Activated naive CD4-positive, alpha-beta T cell (primary cell): Measurements from ENCODE around the gene C4B.
"Not testable (repeated sequence)": the region's sequence is repeated elsewhere in the genome, so short reads cannot be mapped to it uniquely, and the experiment has no call there.

Experiments
- DNase-seq, 4 experiments: peaks; one replicate each; lab custom pipeline; 2025; lab: John Stamatoyannopoulos, UW

C4B gene

DNA sequence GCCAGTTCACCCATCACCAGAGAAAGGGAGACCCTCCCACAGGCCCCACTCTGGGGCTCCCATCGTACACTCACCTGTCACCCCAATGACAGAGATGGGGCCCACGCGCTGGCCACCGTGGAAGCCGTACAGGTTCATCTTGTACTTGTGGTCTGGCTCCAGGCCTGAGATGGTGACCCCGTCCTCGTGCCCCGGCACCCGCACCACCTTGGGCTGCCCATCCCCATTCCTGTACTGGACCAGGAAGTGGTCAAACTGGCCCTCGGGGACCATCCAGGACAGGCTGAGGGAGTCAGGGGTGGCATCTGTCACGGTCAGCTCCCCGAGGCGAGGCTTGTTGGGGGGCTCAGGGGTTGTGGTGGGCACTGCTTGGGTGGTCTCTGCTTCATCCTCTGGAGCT lies 38.7 kb downstream of the C4B start:
- DNase-seq, result not testable (repeated sequence)

DNA sequence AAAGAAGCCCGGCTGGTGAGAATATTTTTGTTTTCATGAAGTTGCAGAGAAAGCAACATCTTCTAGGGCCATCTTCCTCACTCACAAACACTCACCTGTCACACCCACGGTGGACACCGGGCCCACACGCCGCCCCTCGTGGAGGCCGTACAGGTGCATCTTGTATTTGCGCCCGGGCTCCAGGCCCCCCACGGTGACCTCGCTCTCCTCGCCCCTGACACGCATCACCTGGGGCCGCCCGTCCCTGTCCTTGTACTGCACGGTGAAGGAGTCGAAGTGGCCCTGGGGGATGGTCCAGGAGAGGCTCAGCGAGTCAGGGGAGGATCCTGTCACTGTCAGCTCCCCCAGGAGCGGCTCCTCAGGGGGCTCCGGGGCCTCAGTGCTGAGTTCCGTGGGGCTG lies 41.2 kb downstream of the C4B start:
- DNase-seq, result not testable (repeated sequence)

DNA sequence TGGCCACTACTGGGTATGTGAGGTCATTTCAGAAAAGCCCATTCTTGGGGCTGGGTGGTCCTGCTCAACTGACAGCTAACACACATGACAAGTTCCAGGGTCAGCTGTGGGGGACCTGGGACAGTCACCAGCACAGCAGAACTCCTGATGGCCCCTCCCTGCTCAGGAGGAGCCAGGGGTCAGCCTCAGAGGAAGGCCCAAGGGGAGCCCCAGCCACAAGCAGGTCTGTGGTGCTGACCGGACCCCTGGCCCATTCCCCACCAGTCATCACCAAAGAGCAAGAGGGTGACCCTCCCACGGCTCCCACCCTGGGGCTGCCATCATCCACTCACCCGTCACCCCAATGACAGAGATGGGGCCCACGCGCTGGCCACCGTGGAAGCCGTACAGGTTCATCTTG lies 41.7 kb downstream of the C4B start:
- no peak for DNase-seq

DNA sequence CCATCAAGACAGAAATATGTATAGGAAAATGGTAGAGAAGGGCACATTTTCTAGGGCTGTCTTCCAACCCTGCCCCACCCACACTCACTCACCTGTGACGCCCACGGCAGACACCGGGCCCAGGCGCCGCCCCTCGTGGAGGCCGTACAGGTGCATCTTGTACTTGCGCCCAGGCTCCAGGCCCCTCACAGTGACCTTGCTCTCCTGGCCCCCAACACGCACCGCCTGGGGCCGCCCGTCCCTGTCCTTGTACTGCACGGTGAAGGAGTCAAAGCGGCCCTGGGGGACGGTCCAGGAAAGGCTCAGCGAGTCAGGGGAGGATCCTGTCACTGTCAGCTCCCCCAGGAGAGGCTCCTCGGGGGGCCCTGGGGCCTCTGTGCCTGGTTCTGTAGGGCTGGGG lies 43.4 kb downstream of the C4B start:
- DNase-seq, result no peak

DNA sequence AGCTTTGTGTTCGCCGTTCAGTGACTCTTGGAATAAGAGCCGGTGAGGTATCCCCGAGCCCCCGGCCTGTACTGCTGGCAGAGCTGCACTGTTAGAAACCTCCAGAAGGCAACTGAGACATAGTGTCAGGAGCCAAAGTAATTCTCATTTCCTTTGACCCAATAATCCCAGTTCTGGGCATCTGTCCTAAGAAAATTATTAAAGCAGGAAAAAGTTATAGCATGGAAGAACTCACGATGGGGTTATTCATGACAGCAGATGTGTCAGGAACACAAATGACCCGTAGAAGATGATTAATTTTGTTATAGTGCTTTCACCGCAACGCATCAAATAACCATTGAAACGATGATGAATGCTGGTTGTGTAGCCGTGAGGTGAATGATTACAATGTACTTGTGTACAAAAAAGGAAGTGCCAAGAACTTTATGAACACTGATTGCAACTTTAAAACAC lies 43.9 kb downstream of the C4B start:
- DNase-seq, result no peak

DNA sequence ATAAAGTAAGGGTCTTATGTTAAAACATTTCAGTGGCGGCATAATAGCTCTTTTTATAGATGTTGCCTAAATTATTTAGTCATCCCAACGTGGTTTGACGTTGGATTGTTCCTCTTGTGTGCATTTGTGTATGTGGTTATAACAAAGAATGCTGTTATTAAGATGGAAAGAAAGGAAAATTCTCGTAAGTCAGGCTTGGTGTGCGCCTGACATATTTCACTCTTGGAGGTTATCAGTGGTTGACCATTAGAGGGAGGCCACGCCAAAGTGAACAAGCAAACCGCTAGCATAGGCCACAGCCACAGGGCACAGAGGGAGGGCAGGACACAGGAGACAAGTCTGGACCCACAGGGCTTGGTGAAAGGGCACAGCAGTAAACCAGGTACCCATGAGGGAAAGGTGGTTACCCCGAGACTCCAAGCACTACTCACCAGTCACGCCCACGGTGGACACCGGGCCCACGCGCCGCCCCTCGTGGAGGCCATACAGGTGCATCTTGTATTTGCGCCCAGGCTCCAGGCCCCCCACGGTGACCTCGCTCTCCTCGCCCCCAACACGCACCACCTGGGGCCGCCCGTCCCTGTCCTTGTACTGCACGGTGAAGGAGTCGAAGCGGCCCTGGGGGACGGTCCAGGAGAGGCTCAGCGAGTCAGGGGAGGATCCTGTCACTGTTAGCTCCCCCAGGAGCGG lies 46.5 kb downstream of the C4B start:
- no peak for DNase-seq

DNA sequence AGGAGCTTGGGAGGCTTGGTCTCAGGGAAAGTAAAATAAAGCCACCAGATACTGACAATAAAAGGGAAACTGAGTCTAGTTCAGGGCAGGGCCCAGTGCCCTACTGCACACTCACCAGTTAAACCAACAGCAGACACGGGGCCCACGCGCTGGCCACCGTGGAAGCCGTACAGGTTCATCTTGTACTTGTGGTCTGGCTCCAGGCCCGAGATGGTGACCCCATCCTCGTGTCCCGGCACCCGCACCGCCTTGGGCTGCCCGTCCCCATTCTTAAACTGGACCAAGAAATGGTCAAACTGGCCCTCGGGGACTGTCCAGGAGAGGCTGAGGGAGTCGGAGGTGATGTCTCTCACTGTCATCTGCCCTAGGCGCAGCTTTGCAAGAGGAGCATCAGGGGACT lies 50.1 kb downstream of the C4B start:
- DNase-seq, result no peak

DNA sequence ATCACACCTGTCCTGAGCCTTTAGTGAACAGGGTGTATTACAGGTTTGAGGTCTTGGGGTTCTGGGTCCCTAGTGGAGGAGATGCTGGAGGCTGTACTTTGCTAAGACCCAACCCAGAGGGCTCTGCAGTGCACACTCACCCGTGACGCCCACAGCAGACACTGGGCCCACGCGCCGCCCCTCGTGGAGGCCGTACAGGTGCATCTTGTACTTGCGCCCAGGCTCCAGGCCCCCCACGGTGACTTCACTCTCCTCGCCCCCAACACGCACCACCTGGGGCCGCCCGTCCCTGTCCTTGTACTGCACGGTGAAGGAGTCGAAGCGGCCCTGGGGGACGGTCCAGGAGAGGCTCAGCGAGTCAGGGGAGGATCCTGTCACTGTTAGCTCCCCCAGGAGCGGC lies 52.9 kb downstream of the C4B start:
- not testable (repeated sequence) for DNase-seq

DNA sequence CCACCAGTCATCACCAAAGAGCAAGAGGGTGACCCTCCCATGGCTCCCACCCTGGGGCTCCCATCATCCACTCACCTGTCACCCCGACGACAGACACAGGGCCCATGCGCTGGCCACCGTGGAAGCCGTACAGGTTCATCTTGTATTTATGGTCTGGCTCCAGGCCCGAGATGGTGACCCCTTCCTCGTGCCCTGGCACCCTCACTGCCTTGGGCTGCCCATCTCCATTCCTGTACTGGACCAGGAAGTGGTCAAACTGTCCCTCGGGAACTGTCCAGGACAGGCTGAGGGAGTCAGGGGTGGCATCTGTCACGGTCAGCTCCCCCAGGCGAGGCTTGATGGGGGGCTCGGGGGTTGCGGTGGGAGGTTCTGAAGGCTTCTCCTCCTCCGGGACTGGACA lies 53.7 kb downstream of the C4B start:
- not testable (repeated sequence) for DNase-seq

DNA sequence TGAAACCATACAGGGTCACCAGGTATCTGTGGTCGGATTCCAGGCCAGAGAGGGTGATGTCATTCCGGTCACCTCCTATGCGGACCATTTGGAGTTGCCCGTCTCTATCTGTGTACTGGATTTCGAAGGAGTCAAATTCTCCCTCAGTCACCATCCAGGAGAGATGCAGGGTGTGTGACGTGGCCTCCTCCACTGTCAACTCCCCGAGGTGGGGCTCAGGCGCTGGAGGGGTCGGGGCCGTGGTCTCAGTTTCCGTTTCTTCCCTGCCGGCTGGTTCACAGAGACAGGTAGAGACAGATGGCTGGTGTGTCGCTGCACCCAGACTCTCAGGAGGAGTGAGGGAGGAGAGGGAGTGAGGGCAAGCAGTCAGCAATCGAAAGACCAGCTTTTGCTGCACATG lies 54.3 kb downstream of the C4B start:
- no peak for DNase-seq

DNA sequence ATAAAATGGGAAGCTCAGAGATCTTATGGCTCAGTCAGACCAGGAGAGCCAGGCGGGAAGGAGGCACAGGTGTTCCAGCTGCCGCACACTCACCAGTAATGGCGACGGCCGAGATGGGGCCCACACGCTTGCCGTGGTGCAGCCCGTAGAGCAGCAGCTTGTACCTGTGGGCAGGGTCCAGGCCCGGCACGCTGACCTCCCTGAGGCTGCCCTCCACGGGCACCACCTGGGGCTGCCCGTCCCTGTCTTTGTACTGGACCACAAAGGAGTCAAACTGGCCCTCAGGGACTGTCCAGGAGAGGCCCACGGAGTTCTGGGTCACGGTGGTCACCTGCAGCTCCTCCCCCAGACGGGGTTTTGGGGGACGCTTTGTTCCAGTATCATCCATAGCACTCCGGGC lies 54.9 kb downstream of the C4B start:
- DNase-seq, result no peak

DNA sequence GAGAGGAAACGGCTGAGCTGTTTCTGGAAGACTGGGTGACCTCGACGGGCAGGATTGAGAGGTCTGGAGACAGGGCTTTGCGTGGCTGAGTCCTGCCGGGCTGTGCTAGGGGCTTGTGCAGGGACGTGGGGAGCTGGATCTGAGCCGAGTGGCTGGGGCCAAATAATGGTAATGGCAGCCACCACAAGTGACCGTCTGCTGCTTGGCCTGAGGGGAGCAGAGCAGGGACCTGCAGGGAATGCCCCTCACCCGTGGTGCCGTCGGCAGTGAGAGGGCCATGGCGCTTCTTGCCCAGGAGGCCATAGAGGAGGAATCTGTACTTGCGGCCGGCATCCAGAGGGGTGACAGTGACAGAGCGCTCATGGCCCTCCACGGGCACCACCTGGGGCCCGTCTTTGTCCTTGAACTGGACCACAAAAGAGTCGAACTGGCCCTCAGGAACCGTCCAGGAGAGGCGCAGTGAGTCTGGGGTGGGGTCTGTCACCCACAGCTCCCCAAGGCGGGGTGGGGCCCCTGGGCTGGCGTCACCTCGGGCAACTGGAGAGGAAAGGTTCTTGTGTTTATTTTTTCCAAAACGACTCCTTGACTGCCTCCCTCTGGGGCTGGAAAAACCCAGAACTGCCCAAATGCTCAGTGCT lies 55.4 kb downstream of the C4B start:
- no peak for DNase-seq

DNA sequence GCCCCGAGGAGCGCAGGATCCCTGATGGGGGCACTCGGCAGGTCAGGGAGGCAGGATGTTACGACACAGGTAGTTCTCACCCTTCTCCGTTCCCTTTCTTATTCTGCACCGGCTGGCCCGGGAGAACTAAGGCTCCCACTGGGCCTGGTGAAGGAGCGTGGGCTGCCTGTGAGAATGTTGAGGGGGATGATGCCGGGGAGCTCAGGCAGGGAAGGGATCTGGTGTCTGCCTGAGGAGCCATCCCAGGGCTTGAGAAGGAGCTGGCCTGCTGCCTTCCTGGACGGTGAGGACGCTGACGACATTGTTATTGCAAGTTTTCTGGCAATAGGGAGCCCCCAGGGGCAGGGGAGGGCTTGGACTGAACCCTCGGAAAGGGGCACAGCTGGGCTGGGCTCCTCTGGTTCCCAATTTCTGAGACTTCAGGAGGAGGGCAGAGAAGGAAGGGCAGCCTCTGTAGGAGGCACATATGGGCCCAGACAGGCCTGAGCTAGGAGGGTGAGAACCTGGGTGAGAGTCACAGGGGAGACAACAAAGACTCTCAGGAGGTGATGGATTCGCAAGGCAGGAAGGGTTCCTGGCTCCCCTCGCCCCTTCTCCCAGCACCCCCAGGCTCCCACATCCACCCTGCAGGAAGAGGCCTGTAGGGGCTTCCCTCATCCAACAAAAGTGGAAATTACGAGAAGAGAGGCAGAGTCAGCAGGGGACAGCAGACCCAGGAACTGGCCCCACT lies 56.4 kb downstream of the C4B start:
- DNase-seq, result no peak

DNA sequence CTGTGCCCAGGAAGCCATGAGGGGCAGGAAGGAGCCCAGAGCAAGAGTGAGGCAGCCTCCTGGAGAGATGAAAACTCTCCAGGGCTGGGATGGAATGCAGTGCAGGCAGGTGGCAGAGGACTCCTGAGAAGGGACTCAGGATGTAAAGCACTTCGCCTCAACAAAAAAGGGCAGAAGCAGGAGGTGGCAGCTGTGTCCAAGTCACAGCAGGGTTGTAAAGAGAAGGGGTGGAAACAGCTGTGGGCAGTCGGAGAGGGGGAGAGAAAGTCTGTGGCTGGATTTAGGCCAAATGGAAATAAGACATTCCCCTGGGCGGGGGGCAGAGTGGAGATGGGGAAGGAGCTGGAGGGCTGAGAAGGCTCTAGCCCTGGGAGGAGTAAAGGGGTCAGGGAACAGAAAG lies 58.5 kb downstream of the C4B start:
- no peak for DNase-seq

DNA sequence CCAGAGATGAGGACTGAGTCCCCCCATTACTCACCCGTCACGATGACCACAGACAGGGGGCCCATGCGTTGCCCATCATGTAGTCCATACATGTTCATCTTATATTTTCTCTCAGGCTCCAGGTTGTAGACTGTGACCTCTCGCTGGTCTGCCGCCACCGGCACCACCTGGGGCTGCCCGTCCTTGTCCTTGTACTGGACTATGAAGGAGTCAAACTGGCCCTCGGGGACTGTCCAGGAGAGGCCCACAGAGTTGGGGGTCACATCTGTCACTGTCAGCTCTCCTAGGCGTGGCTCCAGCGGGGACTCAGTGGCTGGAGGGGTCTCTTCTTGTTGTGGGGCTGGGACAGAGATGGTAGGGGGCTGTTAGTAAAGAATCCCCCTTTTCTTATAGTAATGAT lies 59.0 kb downstream of the C4B start:
- DNase-seq, result no peak

DNA sequence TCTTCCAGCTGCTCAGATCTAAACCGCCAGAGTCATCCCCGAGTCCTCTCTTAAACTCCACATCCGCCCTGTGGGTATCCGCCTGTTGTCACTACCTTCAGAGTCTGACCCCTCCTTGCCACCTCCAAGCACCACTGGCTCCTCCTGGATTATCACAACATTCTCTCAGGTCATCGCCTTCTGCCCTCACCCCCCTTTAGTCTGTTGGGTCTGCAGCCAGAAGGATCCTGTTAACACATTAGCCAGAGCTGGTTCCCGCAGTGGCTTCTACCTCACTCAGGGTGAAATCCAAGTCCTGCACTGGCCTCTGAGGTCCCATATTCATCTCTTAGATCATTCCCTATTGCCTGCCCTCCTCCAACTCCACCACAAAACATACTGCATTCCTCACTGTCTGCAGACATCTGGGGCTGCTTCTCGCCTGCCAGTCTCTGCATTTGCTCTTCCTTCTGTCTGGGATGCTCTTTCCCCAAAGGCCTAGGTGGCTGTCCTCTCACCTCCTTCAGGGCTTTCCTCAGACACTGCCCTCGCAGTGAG lies 60.5 kb downstream of the C4B start:
- no peak for DNase-seq

DNA sequence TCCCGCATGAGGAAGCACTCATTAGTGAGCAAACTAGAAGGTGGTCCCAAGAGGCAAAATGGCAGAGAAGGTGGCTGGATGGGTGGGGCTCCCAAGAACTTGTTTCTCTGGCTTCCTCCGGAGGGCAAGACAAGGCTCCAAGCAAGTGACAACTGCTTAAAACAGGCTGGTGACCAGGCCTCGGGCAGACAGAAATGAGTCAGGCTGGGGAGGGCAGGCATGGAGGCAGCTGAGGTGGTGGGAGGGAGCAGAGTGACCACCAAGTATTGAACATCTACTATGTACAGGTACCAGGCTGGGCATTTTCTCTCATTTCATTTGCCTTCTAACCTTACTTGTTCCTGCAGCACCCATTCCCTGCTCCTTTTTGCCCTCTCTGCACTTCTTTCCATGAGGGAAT lies 61.2 kb downstream of the C4B start:
- DNase-seq, result no peak

DNA sequence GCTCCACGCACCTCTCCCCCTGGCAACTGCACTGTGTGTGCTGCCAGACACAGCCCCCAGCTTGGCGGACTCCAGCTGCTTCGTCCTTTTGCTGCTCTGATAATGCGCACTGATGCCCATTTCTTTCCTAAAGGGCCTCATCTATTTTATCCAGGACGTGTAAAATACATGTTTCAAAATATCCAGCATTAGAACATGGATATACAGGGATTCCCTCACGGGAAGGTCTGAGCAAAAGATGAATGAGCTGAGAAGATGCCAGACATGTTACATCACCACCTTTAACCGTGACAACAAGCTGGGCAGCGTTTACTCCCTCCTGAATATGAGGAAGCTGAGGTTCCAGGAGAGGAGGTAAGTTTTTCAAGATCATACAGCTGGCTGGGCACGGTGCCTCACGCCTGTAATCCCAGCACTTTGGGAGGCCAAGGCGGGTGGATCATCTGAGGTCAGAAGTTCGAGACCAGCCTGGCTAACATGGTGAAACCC lies 61.8 kb downstream of the C4B start:
- DNase-seq, result no peak

DNA sequence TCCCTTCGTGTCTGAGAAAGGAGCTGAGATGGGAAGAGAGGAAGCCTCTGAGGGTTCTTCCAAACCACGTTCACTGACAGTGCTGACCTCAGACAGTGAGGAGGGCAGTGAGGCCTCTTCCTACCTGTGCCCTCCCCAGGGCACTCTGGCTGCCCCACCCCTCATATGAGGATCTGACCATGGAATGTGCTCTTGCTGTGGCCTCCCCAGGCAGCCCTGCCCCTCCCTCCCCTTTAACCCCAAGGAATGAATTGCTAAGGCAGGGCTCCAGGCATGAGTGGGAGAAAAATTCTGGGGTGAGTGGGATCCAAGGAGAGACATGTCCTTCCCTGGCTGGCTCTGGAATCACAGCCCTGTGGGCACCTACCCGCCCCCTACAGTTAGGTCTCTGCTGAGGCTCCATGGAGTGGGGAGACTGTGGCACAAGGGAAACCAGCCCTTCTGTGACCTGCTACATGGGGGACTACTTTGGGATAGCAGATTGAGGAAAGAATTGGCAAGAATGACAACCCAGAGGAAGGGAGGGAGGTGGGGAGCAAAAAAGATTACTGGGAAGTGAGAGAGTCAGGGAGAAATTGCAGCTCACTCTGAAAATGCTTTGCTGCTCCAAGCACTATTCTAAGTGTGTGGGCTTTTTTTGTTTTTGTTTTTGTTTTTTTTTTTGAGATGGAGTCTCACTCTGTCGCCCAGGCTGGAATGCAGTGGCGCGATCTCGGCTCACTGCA lies 65.1 kb downstream of the C4B start:
- no peak for DNase-seq

DNA sequence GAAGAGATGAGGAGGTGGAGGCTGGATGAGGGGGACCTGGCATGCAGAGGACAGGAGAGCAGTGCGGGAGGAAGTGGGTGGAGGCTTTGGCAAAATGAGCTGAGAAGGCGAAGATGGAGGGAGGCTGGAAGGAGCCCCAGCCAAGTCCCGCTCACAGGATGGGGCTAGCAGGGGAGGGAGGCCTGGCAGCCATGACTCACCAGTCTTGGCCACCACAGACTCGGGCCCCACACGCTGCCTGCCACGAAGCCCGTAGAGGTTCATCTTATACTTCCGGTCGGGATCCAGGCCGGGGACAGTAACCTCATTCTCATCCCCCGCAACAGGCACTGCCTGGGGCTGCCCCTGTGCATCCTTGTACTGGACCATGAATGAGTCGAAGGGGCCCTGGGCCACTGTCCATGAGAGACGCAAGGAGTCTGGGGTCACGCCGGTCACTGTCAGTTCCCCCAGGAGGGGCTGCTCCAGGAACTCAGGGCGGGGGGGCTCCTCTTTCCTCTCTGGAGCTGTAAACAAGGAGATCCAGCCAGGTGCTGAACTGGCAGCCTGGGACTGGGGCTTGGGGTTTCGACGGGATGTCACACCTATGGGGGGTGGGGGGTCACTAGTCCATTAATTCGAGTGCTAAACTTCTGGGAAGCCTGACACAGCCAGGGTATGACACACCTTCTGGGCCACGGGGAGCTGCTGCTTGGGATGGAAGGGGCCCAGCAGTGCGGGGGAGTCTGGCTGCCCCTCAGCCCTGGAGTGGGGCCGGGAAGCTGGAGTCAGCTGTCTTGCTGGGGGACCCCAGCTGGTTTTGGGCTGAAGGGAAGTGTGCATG lies 66.8 kb downstream of the C4B start:
- DNase-seq, result no peak

DNA sequence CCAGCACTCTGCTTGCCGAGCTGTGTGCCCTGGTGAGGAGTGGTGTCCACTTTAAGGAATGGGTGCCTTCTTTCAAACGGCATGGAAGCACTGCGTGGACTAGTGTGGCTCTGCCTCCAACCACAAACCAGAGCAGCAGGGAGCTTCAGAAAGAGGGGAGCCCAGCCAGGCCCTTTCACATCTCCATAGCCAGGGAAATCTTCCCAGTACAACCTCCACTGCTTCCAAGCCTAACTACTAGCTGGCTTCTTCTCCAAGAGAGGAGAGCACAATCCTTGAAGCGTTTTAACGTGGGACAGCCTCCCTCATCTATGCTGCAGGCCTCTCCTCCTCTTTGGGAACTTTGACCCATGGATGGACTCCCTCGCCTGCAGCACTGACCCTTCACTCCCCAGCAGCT lies 67.9 kb downstream of the C4B start:
- DNase-seq, result no peak
